ENCODE results near the gene ANTXRL.

DNA sequence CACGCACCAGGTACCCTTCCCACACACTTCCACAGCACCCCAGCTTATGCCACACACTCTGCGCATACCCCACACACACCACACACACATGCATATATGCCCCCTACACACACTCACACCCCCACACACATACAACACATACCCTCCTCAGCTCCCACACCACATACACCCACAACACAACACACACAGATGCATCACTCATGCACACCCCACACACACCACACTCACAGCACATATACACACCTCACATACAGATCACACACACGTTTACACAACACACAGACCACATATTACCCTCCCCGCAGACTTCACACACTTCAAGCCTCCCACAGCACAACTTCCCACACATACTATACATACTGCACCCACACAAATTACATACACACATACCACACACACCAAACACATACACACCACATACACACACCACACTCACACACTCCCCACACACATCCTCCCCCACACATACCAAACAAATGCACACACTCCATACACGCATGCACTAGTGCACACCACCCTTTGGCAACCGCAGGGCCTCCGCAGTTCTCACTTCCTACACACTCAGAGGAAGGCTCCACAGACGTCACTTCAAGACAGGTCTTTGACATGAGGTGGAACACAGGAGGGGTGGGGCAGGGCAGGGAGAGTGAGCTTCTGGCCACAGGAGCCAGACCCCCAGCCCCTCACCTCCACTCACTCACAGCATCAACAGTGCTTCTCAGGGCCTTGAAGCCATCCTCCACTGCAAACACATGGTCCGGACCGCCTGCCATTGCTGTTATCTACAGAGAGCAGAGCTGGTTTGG lies 18.5 kb upstream of the ANTXRL start:
- TF ChIP-seq, protein P1, sequence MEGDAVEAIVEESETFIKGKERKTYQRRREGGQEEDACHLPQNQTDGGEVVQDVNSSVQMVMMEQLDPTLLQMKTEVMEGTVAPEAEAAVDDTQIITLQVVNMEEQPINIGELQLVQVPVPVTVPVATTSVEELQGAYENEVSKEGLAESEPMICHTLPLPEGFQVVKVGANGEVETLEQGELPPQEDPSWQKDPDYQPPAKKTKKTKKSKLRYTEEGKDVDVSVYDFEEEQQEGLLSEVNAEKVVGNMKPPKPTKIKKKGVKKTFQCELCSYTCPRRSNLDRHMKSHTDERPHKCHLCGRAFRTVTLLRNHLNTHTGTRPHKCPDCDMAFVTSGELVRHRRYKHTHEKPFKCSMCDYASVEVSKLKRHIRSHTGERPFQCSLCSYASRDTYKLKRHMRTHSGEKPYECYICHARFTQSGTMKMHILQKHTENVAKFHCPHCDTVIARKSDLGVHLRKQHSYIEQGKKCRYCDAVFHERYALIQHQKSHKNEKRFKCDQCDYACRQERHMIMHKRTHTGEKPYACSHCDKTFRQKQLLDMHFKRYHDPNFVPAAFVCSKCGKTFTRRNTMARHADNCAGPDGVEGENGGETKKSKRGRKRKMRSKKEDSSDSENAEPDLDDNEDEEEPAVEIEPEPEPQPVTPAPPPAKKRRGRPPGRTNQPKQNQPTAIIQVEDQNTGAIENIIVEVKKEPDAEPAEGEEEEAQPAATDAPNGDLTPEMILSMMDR (IDR thresholded peaks at IDR 0.05), result no peak
- TF ChIP-seq POLR2A (IDR thresholded peaks at IDR 0.05) (no peak), EP300 (IDR thresholded peaks at IDR 0.05) (no peak)

All from tibial nerve (tissue), 4 donors.